ENCODE measurements around the gene CA12. TPM values are rescaled to one million over a fixed set of nuclear protein-coding genes. Genes with fewer than 3 reads are reported as not detected.

The CA12 gene
- polyA plus RNA-seq, 3 donors, result not detected

DNA sequence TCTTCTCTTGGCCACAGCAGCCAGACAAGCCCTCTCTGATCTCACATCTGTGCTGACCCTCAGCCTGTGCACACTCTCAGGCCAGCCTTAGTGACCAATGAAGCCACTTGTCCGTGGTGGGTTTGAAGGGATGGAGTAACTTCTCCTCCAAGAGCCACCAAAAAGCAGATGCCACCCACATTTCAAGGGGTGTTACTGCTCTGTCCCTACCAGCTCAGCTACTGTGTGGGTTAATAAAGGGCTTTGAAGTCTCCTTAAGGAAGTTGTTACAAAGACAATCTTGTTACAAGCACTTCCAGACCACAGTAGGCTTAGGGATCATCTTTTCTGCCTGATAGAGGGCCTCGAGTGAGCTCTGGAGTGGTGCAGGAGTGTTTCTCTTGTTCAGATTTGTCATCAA lies 3.3 kb upstream of the CA12 start:
- H3K9me3 Mint-ChIP-seq, result peaks cover 0 to 12% (median 0%) of the 10 kb centered on the region in 7 donors
- H3K36me3 Mint-ChIP-seq, result no peaks in the 10 kb centered on the region
- H3K4me2 ChIP-seq (replicated peaks; ENCODE audit: extremely low read depth, low read length, poor library complexity, severe bottlenecking), result no peak overlapping the region
- H3K27me3 Mint-ChIP-seq (ENCODE audit: low read depth in 3 of 3), result peaks cover 34 to 48% (median 47%) of the 10 kb centered on the region in 3 donors
- H3K4me3 ChIP-seq (replicated peaks in 1 of 3; ENCODE audit: low read depth in 2 of 3, low read length in 3 of 3), result no peak overlapping the region
- H4K20me1 ChIP-seq (ENCODE audit: insufficient read depth, low read length), result no peaks in the 10 kb centered on the region
- peaks cover 26% of the 10 kb centered on the region for H3K4me1 Mint-ChIP-seq
- H3K27ac Mint-ChIP-seq, result no peak overlapping the region
- peaks cover 0 to 9% of the 10 kb centered on the region in 2 donors for H3K9me3 ChIP-seq (replicated peaks in 1 of 2; ENCODE audit: control insufficient read depth in 1 of 2, insufficient read depth in 1 of 2, low read length in 2 of 2)
- H3K27me3 ChIP-seq (ENCODE audit: control insufficient read depth in 2 of 2, insufficient read depth in 2 of 2, low read length in 2 of 2), result peaks cover 27 to 44% of the 10 kb centered on the region in 2 donors
- DNase-seq, result no peak
- no peak overlapping the region for H3K9ac ChIP-seq (ENCODE audit: insufficient read depth, low read length, poor library complexity, severe bottlenecking)
- no peak overlapping the region for H2AFZ ChIP-seq (ENCODE audit: insufficient read depth, low read depth, low read length, poor library complexity, severe bottlenecking)
- TF ChIP-seq, protein P1, sequence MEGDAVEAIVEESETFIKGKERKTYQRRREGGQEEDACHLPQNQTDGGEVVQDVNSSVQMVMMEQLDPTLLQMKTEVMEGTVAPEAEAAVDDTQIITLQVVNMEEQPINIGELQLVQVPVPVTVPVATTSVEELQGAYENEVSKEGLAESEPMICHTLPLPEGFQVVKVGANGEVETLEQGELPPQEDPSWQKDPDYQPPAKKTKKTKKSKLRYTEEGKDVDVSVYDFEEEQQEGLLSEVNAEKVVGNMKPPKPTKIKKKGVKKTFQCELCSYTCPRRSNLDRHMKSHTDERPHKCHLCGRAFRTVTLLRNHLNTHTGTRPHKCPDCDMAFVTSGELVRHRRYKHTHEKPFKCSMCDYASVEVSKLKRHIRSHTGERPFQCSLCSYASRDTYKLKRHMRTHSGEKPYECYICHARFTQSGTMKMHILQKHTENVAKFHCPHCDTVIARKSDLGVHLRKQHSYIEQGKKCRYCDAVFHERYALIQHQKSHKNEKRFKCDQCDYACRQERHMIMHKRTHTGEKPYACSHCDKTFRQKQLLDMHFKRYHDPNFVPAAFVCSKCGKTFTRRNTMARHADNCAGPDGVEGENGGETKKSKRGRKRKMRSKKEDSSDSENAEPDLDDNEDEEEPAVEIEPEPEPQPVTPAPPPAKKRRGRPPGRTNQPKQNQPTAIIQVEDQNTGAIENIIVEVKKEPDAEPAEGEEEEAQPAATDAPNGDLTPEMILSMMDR (IDR thresholded peaks at IDR 0.05), result no peak
- peaks cover 9 to 17% of the 10 kb centered on the region in 2 donors for H3K4me1 ChIP-seq (ENCODE audit: control insufficient read depth in 1 of 2, insufficient read depth in 2 of 2, low read length in 2 of 2)
- no CpG with 5 or more reads among the region's 2 CpGs for WGBS (ENCODE audit: insufficient coverage)
- peak overlapping the region in 1 of 2 donors; percentile 43 for H3K4me3 Mint-ChIP-seq
- no peak overlapping the region for H3K27ac ChIP-seq (ENCODE audit: low read depth in 1 of 2, low read length in 2 of 2)
- H3K79me2 ChIP-seq (ENCODE audit: insufficient read depth, low read length), result no peaks in the 10 kb centered on the region
- no peaks in the 10 kb centered on the region for H3K36me3 ChIP-seq (replicated peaks in 1 of 2; ENCODE audit: control insufficient read depth in 1 of 2, insufficient read depth in 2 of 2, low read length in 2 of 2)
- intact Hi-C loops (cut with micrococcal nuclease), result no loop called here

DNA sequence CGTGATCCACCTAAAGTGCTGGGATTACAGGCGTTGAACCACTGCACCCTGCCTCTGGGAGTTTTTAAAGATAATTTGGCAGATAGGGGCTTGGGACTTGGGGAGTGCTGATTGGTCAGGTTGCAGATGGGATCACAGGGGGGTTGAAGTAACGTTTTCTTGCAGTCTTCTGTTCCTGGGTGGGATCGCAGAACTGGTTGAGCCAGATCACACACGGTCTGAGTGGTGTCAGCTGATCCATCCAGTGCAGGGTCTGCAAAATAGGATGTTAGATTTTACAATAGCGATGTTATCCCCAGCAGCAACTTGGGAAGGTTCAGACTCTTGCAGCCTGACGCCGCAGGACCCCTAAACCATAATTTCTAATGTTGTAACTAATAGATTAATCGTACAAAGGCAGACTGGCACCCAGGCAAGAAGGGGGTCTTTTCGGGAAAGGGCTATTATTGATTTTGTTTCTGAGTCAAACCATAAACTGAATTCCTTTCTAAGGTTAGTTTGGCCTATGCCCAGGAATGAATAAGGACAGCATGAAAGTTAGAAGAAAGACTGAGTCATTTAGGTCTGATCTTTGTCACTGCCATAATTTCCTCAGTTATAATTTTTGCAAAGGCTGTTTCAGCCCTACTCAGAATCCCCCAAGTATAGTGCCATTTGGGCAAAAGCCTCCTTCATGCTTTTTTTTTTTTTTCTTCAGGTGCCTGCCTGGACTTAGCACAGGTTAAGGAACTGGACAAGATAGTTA lies 1.5 kb upstream of the CA12 start:
- Histone ChIP-seq H3K36me3 (replicated peaks in 1 of 2; ENCODE audit: control insufficient read depth in 1 of 2, insufficient read depth in 2 of 2, low read length in 2 of 2) (no peaks in the 10 kb centered on the region), H3K4me2 (replicated peaks; ENCODE audit: extremely low read depth, low read length, poor library complexity, severe bottlenecking) (no peak overlapping the region), H3K9me3 (replicated peaks in 1 of 2; ENCODE audit: control insufficient read depth in 1 of 2, insufficient read depth in 1 of 2, low read length in 2 of 2) (peaks cover 0 to 9% of the 10 kb centered on the region in 2 donors), H3K9ac (ENCODE audit: insufficient read depth, low read length, poor library complexity, severe bottlenecking) (no peak overlapping the region), H3K27ac (ENCODE audit: low read depth in 1 of 2, low read length in 2 of 2) (no peak overlapping the region), H3K4me3 (replicated peaks in 1 of 3; ENCODE audit: low read depth in 2 of 3, low read length in 3 of 3) (no peak overlapping the region), H2AFZ (ENCODE audit: insufficient read depth, low read depth, low read length, poor library complexity, severe bottlenecking) (no peak overlapping the region), H3K79me2 (ENCODE audit: insufficient read depth, low read length) (no peaks in the 10 kb centered on the region), H3K4me1 (ENCODE audit: control insufficient read depth in 1 of 2, insufficient read depth in 2 of 2, low read length in 2 of 2) (peaks cover 9 to 17% of the 10 kb centered on the region in 2 donors), H3K27me3 (ENCODE audit: control insufficient read depth in 2 of 2, insufficient read depth in 2 of 2, low read length in 2 of 2) (peaks cover 30 to 54% of the 10 kb centered on the region in 2 donors), H4K20me1 (ENCODE audit: insufficient read depth, low read length) (no peaks in the 10 kb centered on the region)
- peaks cover 34 to 54% (median 48%) of the 10 kb centered on the region in 3 donors for H3K27me3 Mint-ChIP-seq (ENCODE audit: low read depth in 3 of 3)
- TF ChIP-seq, protein P1 (IDR thresholded peaks at IDR 0.05), result no peak
- intact Hi-C loops (cut with micrococcal nuclease), result no loop called here
- no peaks in the 10 kb centered on the region for H3K36me3 Mint-ChIP-seq
- 72% methylated on average over 4 of the region's 10 CpGs for WGBS (ENCODE audit: insufficient coverage)
- no peak overlapping the region for H3K27ac Mint-ChIP-seq
- peak overlapping the region in 1 of 2 donors; percentile 92 for H3K4me3 Mint-ChIP-seq
- no peak for DNase-seq
- H3K9me3 Mint-ChIP-seq, result peaks cover 0 to 12% (median 0%) of the 10 kb centered on the region in 7 donors
- peaks cover 27% of the 10 kb centered on the region for H3K4me1 Mint-ChIP-seq

All from CD14-positive monocyte (primary cell).